GM18951 (cell line): Measurements from ENCODE around the gene MLF2.
A peak's percentile ranks its signal among the peaks of the same experiment; 100 is the strongest.

Source experiments
- POLR2A ChIP-seq: IDR thresholded peaks from 4 replicates; pipeline ENCODE4 v1.6.1; 2011; ENCODE audit warnings: mild to moderate bottlenecking; ENCODE audit not compliant: insufficient read length, insufficient read depth; ENCODE audit errors: extremely low read depth
- in situ Hi-C: fragments of 300-500 bp; cut with MboI; formaldehyde crosslinking; loops from one replicate; pipeline ENCODE4 v1.12.0; 2022; ENCODE audit warnings: low sequenced_read_pairs, mixed read lengths, inconsistent platforms; ENCODE audit not compliant: unreplicated experiment

The MLF2 gene

GRCh38 chr12:6752921-6753771 is at the start of gene MLF2:
Gene MLF2 (minus strand): TSS chr12:6753141. CDS start chr12:6752334, 807 bp downstream.
- peak; percentile 90 for TF ChIP-seq POLR2A
- in situ Hi-C loops = no loop called here

GRCh38 chr12:6799147-6799546 is 46.2 kb upstream of the MLF2 start:
- in situ Hi-C loops = no loop called here
- no peak for TF ChIP-seq POLR2A

GRCh38 chr12:6796576-6796975 is 43.6 kb upstream of the MLF2 start:
- no peak for TF ChIP-seq POLR2A
- in situ Hi-C loops = no loop called here

- TF ChIP-seq POLR2A = no peak
- in situ Hi-C loops = no loop called here
Measured at GRCh38 chr12:6795088-6795487, 42.1 kb upstream of the MLF2 start.

- in situ Hi-C loops = no loop called here
- no peak for TF ChIP-seq POLR2A
Measured at GRCh38 chr12:6792522-6793201, 39.7 kb upstream of the MLF2 start.

GRCh38 chr12:6791931-6792520 is 39.1 kb upstream of the MLF2 start:
- in situ Hi-C loops = no loop called here
- no peak for TF ChIP-seq POLR2A

- in situ Hi-C loops = no loop called here
- TF ChIP-seq POLR2A = no peak
Measured at GRCh38 chr12:6790496-6791150, 37.7 kb upstream of the MLF2 start.

- in situ Hi-C loops = no loop called here
- no peak for TF ChIP-seq POLR2A
Measured at GRCh38 chr12:6788972-6789924, 36.3 kb upstream of the MLF2 start, which contains the start of gene CD4. Gene CD4 (plus strand): TSS chr12:6789528. CDS start chr12:6800139, 10,611 bp downstream.

GRCh38 chr12:6787309-6787708 is 34.4 kb upstream of the MLF2 start:
- in situ Hi-C loops = no loop called here

GRCh38 chr12:6786416-6787094 is 33.6 kb upstream of the MLF2 start:
- TF ChIP-seq POLR2A = no peak
- in situ Hi-C loops = no loop called here

More at GRCh38 chr12:6787309-6787708, 34.4 kb upstream of the MLF2 start:
- no peak for TF ChIP-seq POLR2A

- in situ Hi-C loops = no loop called here
- TF ChIP-seq POLR2A = no peak
Measured at GRCh38 chr12:6784761-6785160, 31.8 kb upstream of the MLF2 start.
